K562 (cell line): ENCODE results near the gene MED15. TPM values are rescaled to one million over a fixed set of nuclear protein-coding genes. Genes with fewer than 3 reads are reported as not detected.
A peak's percentile ranks its signal among the peaks of the same experiment; 100 is the strongest.

Experiments used
- ATAC-seq: fragments of 200-7000 bp; cut with Tn5 transposase; 3 replicates; pipeline ENCODE4 v1.9.1; 2020; ENCODE audit warnings: moderate library complexity
- BruUV-seq: library from RNA; stranded (reverse); fragments of 400-500 nt; replicated peaks from 2 replicates; lab custom pipeline; 2021; lab: Mats Ljungman, UMichigan
- CTCF ChIA-PET: fragments of 300-600 bp; formaldehyde crosslinking; extraction: SDS; loops from one replicate; lab custom pipeline; 2021; ENCODE audit warnings: low intra/inter-chr PET ratio; lab: Yijun Ruan, JAX
- POLR2A ChIA-PET: fragments of 300-600, 350-650 bp; sonication (Branson Sonifier 250); formaldehyde crosslinking; extraction: SDS; loops from one replicate; lab custom pipeline; 2021; ENCODE audit warnings: antibody characterized with exemption, inconsistent platforms; lab: Yijun Ruan, JAX
- DNase-seq, 4 experiments: peaks; one replicate each; pipeline versions ENCODE4 v3.0.0 to v3.0.0-alpha.2; 2011 to 2018; ENCODE audit warnings: low spot score in 3 of 4, mixed read lengths in 3 of 4; ENCODE audit errors: extremely low read depth in 1 of 4
- FAIRE-seq: peaks from 2 replicates; lab custom pipeline; 2011; peaks lifted over from hg19 to GRCh38; lab: Jason Lieb, UNC
- H2AFZ ChIP-seq: 2 replicates; pipeline ENCODE4 v1.6.0; 2011; ENCODE audit warnings: low read depth, low read length, control low read depth, inconsistent platforms
- H3K27ac ChIP-seq: fragments of 200-600 bp; 3 replicates; pipeline ENCODE4 v1.8.0; 2011; ENCODE audit warnings: low read depth, mild to moderate bottlenecking, control low read depth, inconsistent platforms, low read length, moderate library complexity, mixed read lengths; ENCODE audit errors: extremely low read depth
- H3K27me3 ChIP-seq, 2 experiments: fragments of 300-600 bp in 1 of 2; 2 replicates in 1 of 2; 3 replicates in 1 of 2; pipeline versions ENCODE4 v1.6.0 to v1.8.0; 2011; ENCODE audit warnings: inconsistent platforms in 2 of 2, low read length in 2 of 2, mild to moderate bottlenecking in 1 of 2, mixed read lengths in 1 of 2, moderate library complexity in 1 of 2; ENCODE audit not compliant: control insufficient read depth in 2 of 2, insufficient read depth in 2 of 2
- H3K36me3 ChIP-seq: fragments of 300-600 bp; 3 replicates; pipeline ENCODE4 v1.8.0; 2011; ENCODE audit warnings: mild to moderate bottlenecking, low read length, inconsistent platforms; ENCODE audit not compliant: control insufficient read depth, insufficient read depth
- H3K4me1 ChIP-seq, 2 experiments: fragments of 200-600 bp in 1 of 2; replicated peaks in 1 of 2; 2 replicates in 1 of 2; 3 replicates in 1 of 2; pipeline versions ENCODE4 v1.5.1 to v1.8.0; 2011; ENCODE audit warnings: inconsistent platforms in 2 of 2, low read length in 2 of 2, mild to moderate bottlenecking in 1 of 2, mixed read lengths in 1 of 2, moderate library complexity in 1 of 2; ENCODE audit not compliant: control insufficient read depth in 2 of 2, insufficient read depth in 2 of 2
- H3K4me2 ChIP-seq: 2 replicates; pipeline ENCODE4 v1.6.1; 2011; ENCODE audit warnings: low read length, control low read depth, inconsistent platforms, mixed read lengths; ENCODE audit not compliant: insufficient read depth
- H3K4me3 ChIP-seq: fragments of 200-600 bp; sonication (generic), shearing (Covaris generic); 2 replicates; pipeline ENCODE4 v1.5.1; 2016; ENCODE audit warnings: control low read depth, inconsistent platforms
- H3K79me2 ChIP-seq: fragments of 200-600 bp; 3 replicates; pipeline ENCODE4 v1.8.0; 2011; ENCODE audit warnings: low read length, inconsistent platforms; ENCODE audit not compliant: control insufficient read depth, insufficient read depth
- H3K9ac ChIP-seq, 2 experiments: 2 replicates each; pipeline versions ENCODE4 v1.6.0 to v1.6.1; 2011; ENCODE audit warnings: low read depth in 2 of 2, low read length in 2 of 2, control low read depth in 1 of 2, inconsistent platforms in 1 of 2, mild to moderate bottlenecking in 1 of 2, mixed read lengths in 1 of 2; ENCODE audit not compliant: insufficient read depth in 1 of 2
- H3K9me1 ChIP-seq: one replicate; pipeline ENCODE4 v1.6.0; 2011; ENCODE audit warnings: inconsistent platforms, mild to moderate bottlenecking, low read length, moderate library complexity; ENCODE audit not compliant: control insufficient read depth, insufficient read depth
- H3K9me3 ChIP-seq: replicated peaks from 2 replicates; pipeline ENCODE4 v1.5.1; 2011; ENCODE audit warnings: low read depth, low read length, inconsistent platforms; ENCODE audit not compliant: control insufficient read depth, insufficient read depth
- H4K20me1 ChIP-seq: replicated peaks from 2 replicates; pipeline ENCODE4 v1.6.1; 2011; ENCODE audit warnings: low read length, inconsistent platforms, mixed read lengths; ENCODE audit not compliant: control insufficient read depth, insufficient read depth
- BCOR ChIP-seq: fragments of 450-650 bp; IDR thresholded peaks from 2 replicates; pipeline ENCODE4 v1.6.1; 2016
- CBX3 ChIP-seq, 2 experiments: IDR thresholded peaks; 1 replicate in 1 of 2; 2 replicates in 1 of 2; pipeline ENCODE4 v1.6.1; 2012; ENCODE audit warnings: inconsistent platforms in 2 of 2, low read length in 2 of 2, borderline replicate concordance in 1 of 2, control low read depth in 1 of 2
- CTBP1 ChIP-seq: fragments of 450-650 bp; IDR thresholded peaks from 2 replicates; pipeline ENCODE4 v1.6.1; 2016; ENCODE audit warnings: borderline replicate concordance
- DMBX1 ChIP-seq: fragments of 250-450 bp; sonication (Bioruptor Pico); IDR thresholded peaks from 2 replicates; pipeline ENCODE4 v1.8.0; 2022; ENCODE audit warnings: inconsistent platforms, mild to moderate bottlenecking, moderate library complexity, borderline replicate concordance
- E2F3 ChIP-seq: fragments of 250-450 bp; sonication (Bioruptor Pico); IDR thresholded peaks from 2 replicates; pipeline ENCODE4 v1.4.0; 2020; ENCODE audit warnings: mild to moderate bottlenecking
- ETV1 ChIP-seq: fragments of 450-650 bp; conservative IDR thresholded peaks from 2 replicates; pipeline ENCODE4 v1.6.1; 2016; ENCODE audit warnings: missing genetic modification characterization, control low read depth, low read depth, missing compliant biosample characterization
- HNRNPUL1 ChIP-seq: fragments of 200-400 bp; formaldehyde crosslinking; IDR thresholded peaks from 2 replicates; pipeline ENCODE4 v1.6.1; 2017; ENCODE audit warnings: low read length
- KDM1A ChIP-seq, 2 experiments: fragments of 450-650 bp; IDR thresholded peaks; 2 replicates each; pipeline ENCODE4 v1.6.1; 2016; ENCODE audit warnings: mild to moderate bottlenecking in 2 of 2
- KDM4B ChIP-seq, 2 experiments: fragments of 450-650 bp in 1 of 2; sonication (generic) in 1 of 2; IDR thresholded peaks; 2 replicates each; pipeline ENCODE4 v1.6.1; 2016 to 2017; ENCODE audit warnings: borderline replicate concordance in 2 of 2, antibody characterized with exemption in 1 of 2, low read depth in 1 of 2, mild to moderate bottlenecking in 1 of 2
- KLF1 ChIP-seq: fragments of 450-650 bp; IDR thresholded peaks from 2 replicates; pipeline ENCODE4 v1.6.1; 2016; ENCODE audit warnings: missing genetic modification characterization, missing compliant biosample characterization
- NCOR1 ChIP-seq: fragments of 450-650 bp; IDR thresholded peaks from 2 replicates; pipeline ENCODE4 v1.6.1; 2016; ENCODE audit warnings: mild to moderate bottlenecking, moderate library complexity
- SAFB2 ChIP-seq: fragments of 200-400 bp; formaldehyde crosslinking; IDR thresholded peaks from 2 replicates; pipeline ENCODE4 v1.6.1; 2018; ENCODE audit warnings: borderline replicate concordance, low read length, low read depth, moderate library complexity; ENCODE audit not compliant: severe bottlenecking
- TEAD4 ChIP-seq, 2 experiments: sonication (generic) in 1 of 2; formaldehyde crosslinking in 1 of 2; IDR thresholded peaks; 2 replicates each; pipeline versions ENCODE4 v1.6.1 to v1.8.0; 2012 to 2022; ENCODE audit warnings: borderline replicate concordance in 1 of 2, inconsistent platforms in 1 of 2, low read length in 1 of 2, mild to moderate bottlenecking in 1 of 2, missing genetic modification reagents in 1 of 2
- ZBTB7A ChIP-seq: IDR thresholded peaks from 2 replicates; pipeline ENCODE4 v1.6.1; 2011; ENCODE audit warnings: low read depth, mild to moderate bottlenecking, low read length, moderate library complexity, borderline replicate concordance; ENCODE audit not compliant: control insufficient read depth
- ZC3H8 ChIP-seq: fragments of 450-650 bp; IDR thresholded peaks from 2 replicates; pipeline ENCODE4 v1.6.1; 2017
- ZFP1 ChIP-seq: fragments of 450-650 bp; formaldehyde crosslinking; IDR thresholded peaks from 2 replicates; pipeline ENCODE4 v1.4.0; 2020; ENCODE audit warnings: mild to moderate bottlenecking, mixed read lengths
- ZNF12 ChIP-seq: sonication (generic); formaldehyde crosslinking; IDR thresholded peaks from 2 replicates; pipeline ENCODE4 v1.4.0; 2020; ENCODE audit warnings: mild to moderate bottlenecking, missing genetic modification reagents
- ZNF121 ChIP-seq: sonication (generic); formaldehyde crosslinking; conservative IDR thresholded peaks from 2 replicates; pipeline ENCODE4 v1.8.0; 2022; ENCODE audit warnings: missing genetic modification reagents
- WGBS: fragments of 100-300 bp; shearing (Covaris generic); methylation state at CpG from one replicate; pipeline ENCODE4 v1.1.6; 2016; ENCODE audit warnings: low coverage, mixed read lengths; ENCODE audit not compliant: insufficient coverage; ENCODE audit errors: missing lambda C conversion rate; 5-methylcytosine and 5-hydroxymethylcytosine counted together
- in situ Hi-C: fragments of 300-500 bp; cut with MboI; formaldehyde crosslinking; loops from 4 replicates; pipeline ENCODE4 v1.15.0; 2018; ENCODE audit warnings: inconsistent platforms, mixed read lengths
- intact Hi-C: fragments of 100-400 bp; cut with micrococcal nuclease; formaldehyde crosslinking; loops from 2 replicates; pipeline ENCODE4 v1.14.2; 2022
- polyA plus RNA-seq, 8 experiments: library from polyadenylated mRNA; depleted of rRNA in 4 of 8; stranded (reverse) in 5 of 8; unstranded in 3 of 8; fragments of >200 nt; fragmentation: Nextera tagmentation in 2 of 8; fragmentation: Illumina TruSeq in 1 of 8; extraction: Ambion mirVana in 2 of 8; extraction: Trizol in 1 of 8; gene quantifications; 2 replicates each; pipeline versions ENCODE4 v1.2.1 to v1.2.3, GENCODE V29; 2011 to 2014; ENCODE audit warnings: inconsistent platforms in 1 of 8, missing spikeins in 1 of 8
- total RNA-seq, 7 experiments: library from RNA; depleted of rRNA in 6 of 7; stranded (reverse); fragments of >200 nt in 6 of 7; fragmentation: Illumina TruSeq in 2 of 7; extraction: Trizol in 2 of 7; gene quantifications; 2 replicates each; pipeline versions ENCODE4 v1.2.1 to v1.2.3, GENCODE V29; 2011 to 2021; ENCODE audit warnings: low replicate concordance in 1 of 7
- TF ChIP-seq, protein P1 (sequence below), 3 experiments: fragments of 200-800 bp in 1 of 3; sonication (Bioruptor generic) in 1 of 3; sonication (generic) in 1 of 3; formaldehyde crosslinking in 1 of 3; IDR thresholded peaks; 2 replicates each; pipeline versions ENCODE4 v1.6.1 to v1.8.0; 2016 to 2022; ENCODE audit warnings: mild to moderate bottlenecking in 2 of 3, missing compliant biosample characterization in 2 of 3, missing genetic modification characterization in 2 of 3, missing genetic modification reagents in 1 of 3
- TF ChIP-seq, protein P2 (sequence below): fragments of 450-650 bp; IDR thresholded peaks from 2 replicates; pipeline ENCODE4 v1.6.1; 2016; ENCODE audit warnings: antibody characterized with exemption

Gene MED15
- total and polyA plus RNA-seq, 9 of the 15 experiments (the other 6 are each of a cell fraction or from before 2014, with no cell fraction given): 4.0 to 271 (median 60.1) TPM

DNA sequence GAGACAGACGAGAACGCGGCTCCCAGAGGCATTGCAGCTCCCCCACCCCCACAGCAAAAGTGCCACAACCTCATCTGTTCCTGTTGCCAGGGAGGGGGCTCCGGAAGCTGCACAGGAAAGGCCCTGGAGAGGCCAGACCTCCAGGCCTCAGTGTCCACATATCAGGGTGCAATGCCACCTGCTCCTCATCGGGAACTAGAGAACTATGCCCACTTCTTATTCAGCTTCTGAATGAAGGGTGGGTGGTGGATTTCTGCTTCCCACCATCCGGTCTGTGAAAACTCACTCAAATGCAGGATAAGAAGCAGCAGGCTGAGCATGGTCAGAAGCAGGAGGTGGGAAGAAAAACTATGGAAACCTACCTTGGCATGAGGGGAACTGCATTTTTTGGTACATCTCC is 105.9 kb downstream of the MED15 start (continued):
- TF ChIP-seq, protein P1, sequence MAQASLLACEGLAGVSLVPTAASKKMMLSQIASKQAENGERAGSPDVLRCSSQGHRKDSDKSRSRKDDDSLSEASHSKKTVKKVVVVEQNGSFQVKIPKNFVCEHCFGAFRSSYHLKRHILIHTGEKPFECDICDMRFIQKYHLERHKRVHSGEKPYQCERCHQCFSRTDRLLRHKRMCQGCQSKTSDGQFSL (CRISPR knock-in tag; IDR thresholded peaks at IDR 0.05): peak; percentile 68
- TF ChIP-seq, protein P1 (tag; IDR thresholded peaks at IDR 0.05): no peak
- TF ChIP-seq ZNF12 (CRISPR knock-in tag) (0 out of 2 replicates have a peak, but pooled peaks have one; percentile 52), ETV1 (0 out of 2 replicates have a peak, but pooled peaks have one; percentile 21), CTBP1 (0 out of 2 replicates have a peak, but pooled peaks have one; percentile 7), KLF1 (0 out of 2 replicates have a peak, but pooled peaks have one; percentile 55), ZBTB7A (peak; percentile 24; the same call in 1 of the 2 replicates), KDM4B (IDR thresholded peaks at IDR 0.05; ENCODE audit: borderline replicate concordance in 2 of 2, low read depth in 1 of 2) (0 out of 4 replicates have a peak, but pooled peaks of 1 of the 2 experiments have one; percentile 14)

DNA sequence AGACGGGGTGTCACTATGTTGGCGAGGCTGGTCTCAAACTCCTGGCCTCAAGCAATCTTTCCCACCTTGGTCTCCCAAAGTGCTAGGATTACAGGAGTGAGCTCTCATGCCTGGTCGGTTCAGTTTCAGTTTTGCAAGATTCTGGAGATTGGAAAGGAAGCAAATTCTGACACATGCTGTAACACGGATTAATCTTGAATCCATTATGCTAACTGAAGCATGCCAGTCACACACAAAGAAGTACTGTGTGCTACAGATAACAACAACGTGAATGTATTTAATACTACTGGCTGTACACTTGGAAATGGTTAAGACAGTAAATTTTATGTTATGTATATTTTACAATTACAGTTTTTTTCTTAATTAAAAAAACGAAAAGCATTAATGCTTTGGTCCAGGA is 107.6 kb downstream of the MED15 start:
- Histone ChIP-seq H3K4me2 (no peak overlapping the region), H2AFZ (no peak overlapping the region), H3K9me3 (no peaks in the 10 kb centered on the region), H3K27ac (no peak overlapping the region), H3K36me3 (no peaks in the 10 kb centered on the region), H3K9ac (no peak overlapping the region), H3K9me1 (peaks cover 3% of the 10 kb centered on the region), H3K4me1 (peaks cover 7 to 13% of the 10 kb centered on the region in 2 experiments; a peak in 3 of 5 replicates), H3K27me3 (peaks cover 67 to 71% of the 10 kb centered on the region in 2 experiments), H3K4me3 (no peak overlapping the region), H3K79me2 (no peaks in the 10 kb centered on the region), H4K20me1 (peaks cover 51% of the 10 kb centered on the region)
- ATAC-seq: no peak; the same call in 2 of the 3 replicates
- WGBS: 2% methylated on average over 6 of the region's 6 CpGs
- CTCF ChIA-PET: no interaction called here
- no peak for DNase-seq
- POLR2A ChIA-PET: interaction anchor here (0.8 to 21.8 kb wide), 5 partner anchors 9 to 31 kb away, joined by 3 to 234 read pairs (median 6); no protein-coding TSS in a partner anchor
- intact Hi-C loops: loop anchor here (2.0 kb wide), 1 partner anchor 26 kb away; no protein-coding TSS in a partner anchor
- peak; percentile 37 for FAIRE-seq
- in situ Hi-C loops: loop anchor here (25.0 kb wide), 1 partner anchor 522 kb away; no protein-coding TSS in a partner anchor
- BruUV-seq: no TSS peak
- TF ChIP-seq TEAD4 (IDR thresholded peaks at IDR 0.05; ENCODE audit: low read length) (peak; percentile 86), TEAD4 (CRISPR knock-in tag; IDR thresholded peaks at IDR 0.05; ENCODE audit: borderline replicate concordance) (no peak), ZFP1 (CRISPR knock-in tag) (no peak), KDM1A (IDR thresholded peaks at IDR 0.05) (no peak), E2F3 (CRISPR knock-in tag) (no peak), HNRNPUL1 (no peak), SAFB2 (no peak), CBX3 (IDR thresholded peaks at IDR 0.05; ENCODE audit: borderline replicate concordance in 1 of 2, low read length in 2 of 2) (no peak), NCOR1 (no peak), BCOR (no peak), ZNF121 (no peak), ZC3H8 (no peak), DMBX1 (CRISPR knock-in tag) (no peak)
- TF ChIP-seq, protein P2, sequence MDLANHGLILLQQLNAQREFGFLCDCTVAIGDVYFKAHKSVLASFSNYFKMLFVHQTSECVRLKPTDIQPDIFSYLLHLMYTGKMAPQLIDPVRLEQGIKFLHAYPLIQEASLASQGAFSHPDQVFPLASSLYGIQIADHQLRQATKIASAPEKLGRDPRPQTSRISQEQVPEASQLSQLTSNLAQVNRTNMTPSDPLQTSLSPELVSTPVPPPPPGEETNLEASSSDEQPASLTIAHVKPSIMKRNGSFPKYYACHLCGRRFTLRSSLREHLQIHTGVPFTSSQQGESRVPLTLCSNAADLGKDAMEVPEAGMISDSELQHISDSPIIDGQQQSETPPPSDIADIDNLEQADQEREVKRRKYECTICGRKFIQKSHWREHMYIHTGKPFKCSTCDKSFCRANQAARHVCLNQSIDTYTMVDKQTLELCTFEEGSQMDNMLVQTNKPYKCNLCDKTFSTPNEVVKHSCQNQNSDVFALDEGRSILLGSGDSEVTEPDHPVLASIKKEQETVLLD: no peak
